ENCODE data around the gene TCTN2. TPM values are rescaled to one million over a fixed set of nuclear protein-coding genes. Genes with fewer than 3 reads are reported as not detected.

TCTN2 gene
- total and polyA plus RNA-seq, 9 of the 15 experiments (the other 6 are each of a cell fraction or from before 2014, with no cell fraction given), result 0.58 to 5.5 (median 3.6) TPM

DNA sequence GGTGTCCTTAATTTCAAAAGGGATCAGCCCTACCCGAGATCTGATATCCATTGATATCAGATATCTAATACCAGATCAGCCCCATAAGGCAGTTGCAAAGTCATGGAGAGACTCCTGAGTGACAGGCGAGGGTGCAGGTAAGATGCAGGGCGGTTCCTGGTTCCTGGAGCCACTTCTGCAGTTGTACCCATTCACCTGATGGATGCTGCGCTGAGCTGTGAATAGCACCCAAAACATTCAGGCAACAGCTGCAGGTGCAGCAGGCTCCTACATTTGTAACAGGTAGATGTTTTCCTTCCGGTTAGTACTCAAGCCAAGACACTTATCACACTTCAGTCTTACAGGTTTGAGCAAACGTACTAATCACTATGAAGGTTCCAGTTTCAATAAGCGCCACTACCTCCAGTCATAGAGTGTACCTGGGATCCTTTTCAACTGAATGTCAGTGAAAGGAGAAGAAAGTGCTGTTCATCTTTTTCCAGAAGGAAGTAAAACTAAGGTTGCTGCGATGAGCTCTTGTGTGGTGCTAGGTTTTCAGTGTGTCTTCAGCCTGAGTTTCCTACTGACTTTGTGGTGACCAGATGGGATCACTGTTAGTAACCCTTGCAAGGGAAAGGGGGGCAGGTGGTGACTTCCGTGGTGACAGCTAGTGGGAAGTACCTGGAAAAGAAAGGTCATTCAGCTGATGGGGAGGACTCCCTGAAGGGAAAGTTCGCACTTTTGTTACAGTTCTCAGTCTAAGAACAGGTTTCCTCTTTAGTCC is 43.1 kb downstream of the TCTN2 start (continued):
- TF ChIP-seq ZNF668 (CRISPR knock-in tag; IDR thresholded peaks at IDR 0.05), result no peak
- 0 out of 2 replicates have a peak, but pooled peaks have one; percentile 6 for TF ChIP-seq SIN3B (IDR thresholded peaks at IDR 0.05; ENCODE audit: low read depth)
- peak in 1 of 2 experiments; percentile 10; a peak in 1 of 4 replicates for TF ChIP-seq FOXK2 (conservative IDR thresholded peaks at IDR 0.05 in 1 of 2, IDR thresholded peaks at IDR 0.05 in 1 of 2; ENCODE audit: low read depth in 2 of 2)
- 0 out of 2 replicates have a peak, but pooled peaks have one; percentile 57 for TF ChIP-seq ELF2 (CRISPR knock-in tag; IDR thresholded peaks at IDR 0.05)
- TF ChIP-seq KDM5B (IDR thresholded peaks at IDR 0.05; ENCODE audit: insufficient replicate concordance, low read depth, low read length), result peak; percentile 36
- TF ChIP-seq ELF1 (tag; IDR thresholded peaks at IDR 0.05), result 0 out of 2 replicates have a peak, but pooled peaks have one; percentile 8
- TF ChIP-seq ESRRA (IDR thresholded peaks at IDR 0.05; ENCODE audit: borderline replicate concordance, low read depth), result peak; percentile 11; the same call in 1 of the 2 replicates
- TF ChIP-seq, protein P1, sequence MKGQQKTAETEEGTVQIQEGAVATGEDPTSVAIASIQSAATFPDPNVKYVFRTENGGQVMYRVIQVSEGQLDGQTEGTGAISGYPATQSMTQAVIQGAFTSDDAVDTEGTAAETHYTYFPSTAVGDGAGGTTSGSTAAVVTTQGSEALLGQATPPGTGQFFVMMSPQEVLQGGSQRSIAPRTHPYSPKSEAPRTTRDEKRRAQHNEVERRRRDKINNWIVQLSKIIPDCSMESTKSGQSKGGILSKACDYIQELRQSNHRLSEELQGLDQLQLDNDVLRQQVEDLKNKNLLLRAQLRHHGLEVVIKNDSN (CRISPR knock-in tag; IDR thresholded peaks at IDR 0.05), result no peak
- TF ChIP-seq, protein P2, sequence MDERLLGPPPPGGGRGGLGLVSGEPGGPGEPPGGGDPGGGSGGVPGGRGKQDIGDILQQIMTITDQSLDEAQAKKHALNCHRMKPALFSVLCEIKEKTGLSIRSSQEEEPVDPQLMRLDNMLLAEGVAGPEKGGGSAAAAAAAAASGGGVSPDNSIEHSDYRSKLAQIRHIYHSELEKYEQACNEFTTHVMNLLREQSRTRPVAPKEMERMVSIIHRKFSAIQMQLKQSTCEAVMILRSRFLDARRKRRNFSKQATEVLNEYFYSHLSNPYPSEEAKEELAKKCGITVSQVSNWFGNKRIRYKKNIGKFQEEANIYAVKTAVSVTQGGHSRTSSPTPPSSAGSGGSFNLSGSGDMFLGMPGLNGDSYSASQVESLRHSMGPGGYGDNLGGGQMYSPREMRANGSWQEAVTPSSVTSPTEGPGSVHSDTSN (CRISPR knock-in tag; IDR thresholded peaks at IDR 0.05; ENCODE audit: low read depth), result peak; percentile 60
- TF ChIP-seq, protein P2 (tag; conservative IDR thresholded peaks at IDR 0.05; ENCODE audit: low read depth), result peak; percentile 33
- TF ChIP-seq ZNF436 (CRISPR knock-in tag; IDR thresholded peaks at IDR 0.05), result 0 out of 2 replicates have a peak, but pooled peaks have one; percentile 13
- no peak for TF ChIP-seq MITF (IDR thresholded peaks at IDR 0.05)
- TF ChIP-seq, protein P3, sequence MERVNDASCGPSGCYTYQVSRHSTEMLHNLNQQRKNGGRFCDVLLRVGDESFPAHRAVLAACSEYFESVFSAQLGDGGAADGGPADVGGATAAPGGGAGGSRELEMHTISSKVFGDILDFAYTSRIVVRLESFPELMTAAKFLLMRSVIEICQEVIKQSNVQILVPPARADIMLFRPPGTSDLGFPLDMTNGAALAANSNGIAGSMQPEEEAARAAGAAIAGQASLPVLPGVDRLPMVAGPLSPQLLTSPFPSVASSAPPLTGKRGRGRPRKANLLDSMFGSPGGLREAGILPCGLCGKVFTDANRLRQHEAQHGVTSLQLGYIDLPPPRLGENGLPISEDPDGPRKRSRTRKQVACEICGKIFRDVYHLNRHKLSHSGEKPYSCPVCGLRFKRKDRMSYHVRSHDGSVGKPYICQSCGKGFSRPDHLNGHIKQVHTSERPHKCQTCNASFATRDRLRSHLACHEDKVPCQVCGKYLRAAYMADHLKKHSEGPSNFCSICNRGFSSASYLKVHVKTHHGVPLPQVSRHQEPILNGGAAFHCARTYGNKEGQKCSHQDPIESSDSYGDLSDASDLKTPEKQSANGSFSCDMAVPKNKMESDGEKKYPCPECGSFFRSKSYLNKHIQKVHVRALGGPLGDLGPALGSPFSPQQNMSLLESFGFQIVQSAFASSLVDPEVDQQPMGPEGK (CRISPR knock-in tag; IDR thresholded peaks at IDR 0.05; ENCODE audit: borderline replicate concordance), result no peak
- no peak for TF ChIP-seq GTF2F1 (IDR thresholded peaks at IDR 0.05; ENCODE audit: low read depth, low read length)
- TF ChIP-seq, protein P4, sequence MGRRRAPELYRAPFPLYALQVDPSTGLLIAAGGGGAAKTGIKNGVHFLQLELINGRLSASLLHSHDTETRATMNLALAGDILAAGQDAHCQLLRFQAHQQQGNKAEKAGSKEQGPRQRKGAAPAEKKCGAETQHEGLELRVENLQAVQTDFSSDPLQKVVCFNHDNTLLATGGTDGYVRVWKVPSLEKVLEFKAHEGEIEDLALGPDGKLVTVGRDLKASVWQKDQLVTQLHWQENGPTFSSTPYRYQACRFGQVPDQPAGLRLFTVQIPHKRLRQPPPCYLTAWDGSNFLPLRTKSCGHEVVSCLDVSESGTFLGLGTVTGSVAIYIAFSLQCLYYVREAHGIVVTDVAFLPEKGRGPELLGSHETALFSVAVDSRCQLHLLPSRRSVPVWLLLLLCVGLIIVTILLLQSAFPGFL (CRISPR knock-in tag; IDR thresholded peaks at IDR 0.05), result no peak
- TF ChIP-seq ZNF263 (CRISPR knock-in tag; IDR thresholded peaks at IDR 0.05; ENCODE audit: borderline replicate concordance), result peak; percentile 63; the same call in 1 of the 2 replicates
- peak; percentile 55; the same call in 1 of the 2 replicates for TF ChIP-seq CTBP1 (IDR thresholded peaks at IDR 0.05; ENCODE audit: borderline replicate concordance)
- TF ChIP-seq POLR2A (conservative IDR thresholded peaks at IDR 0.05), result 0 out of 2 replicates have a peak, but pooled peaks have one; percentile 5
- TF ChIP-seq ETV1 (tag; conservative IDR thresholded peaks at IDR 0.05; ENCODE audit: low read depth), result peak; percentile 26; the same call in 1 of the 2 replicates

All from K562 (cell line).